HepG2 (cell line): ENCODE measurements around the gene RBM6. TPM values are rescaled to one million over a fixed set of nuclear protein-coding genes. Genes with fewer than 3 reads are reported as not detected.

Experiments used
- ATAC-seq: fragments of 200-7000 bp; cut with Tn5 transposase; 3 replicates; pipeline ENCODE4 v1.9.1; 2020; ENCODE audit warnings: mild to moderate bottlenecking, moderate library complexity
- BruUV-seq: library from RNA; stranded (reverse); fragments of 400-500 nt; replicated peaks from 2 replicates; lab custom pipeline; 2021; lab: Mats Ljungman, UMichigan
- CTCF ChIA-PET: fragments of 300-600 bp; formaldehyde crosslinking; extraction: SDS; loops from one replicate; lab custom pipeline; 2021; ENCODE audit warnings: low total read pairs, inconsistent platforms, low intra/inter-chr PET ratio; lab: Yijun Ruan, JAX
- POLR2A ChIA-PET: fragments of 350-600 bp; sonication (Branson Sonifier 250); formaldehyde crosslinking; loops from one replicate; lab custom pipeline; 2020; ENCODE audit warnings: antibody characterized with exemption, inconsistent platforms; lab: Yijun Ruan, JAX
- DNase-seq: peaks from one replicate; pipeline ENCODE4 v3.0.0-alpha.2; 2015; ENCODE audit warnings: low spot score
- FAIRE-seq: peaks from 3 replicates; lab custom pipeline; 2011; peaks lifted over from hg19 to GRCh38; lab: Jason Lieb, UNC
- H2AFZ ChIP-seq: one replicate; pipeline ENCODE4 v1.6.1; 2011; ENCODE audit warnings: low read length, inconsistent platforms
- H3K27ac ChIP-seq: fragments of 300-600 bp; 3 replicates; pipeline ENCODE4 v1.8.0; 2011; ENCODE audit warnings: mixed run types, mild to moderate bottlenecking, mixed read lengths, low read length, inconsistent platforms; ENCODE audit not compliant: insufficient read depth; ENCODE audit errors: extremely low read length
- H3K27me3 ChIP-seq, 2 experiments: fragments of 200-600 bp in 1 of 2; 2 replicates in 1 of 2; 3 replicates in 1 of 2; pipeline versions ENCODE4 v1.6.0 to v1.8.0; 2011; ENCODE audit warnings: low read length in 2 of 2, mild to moderate bottlenecking in 2 of 2, moderate library complexity in 2 of 2, inconsistent platforms in 1 of 2; ENCODE audit not compliant: insufficient read depth in 2 of 2, control insufficient read depth in 1 of 2
- H3K36me3 ChIP-seq, 2 experiments: fragments of 200-600 bp in 1 of 2; replicated peaks in 1 of 2; 2 replicates in 1 of 2; 3 replicates in 1 of 2; pipeline versions ENCODE4 v1.5.1 to v1.8.0; 2011; ENCODE audit warnings: low read length in 2 of 2, inconsistent platforms in 1 of 2; ENCODE audit not compliant: insufficient read depth in 2 of 2, control insufficient read depth in 1 of 2
- H3K4me1 ChIP-seq: 2 replicates; pipeline ENCODE4 v1.5.1; 2012; ENCODE audit warnings: low read length, inconsistent platforms; ENCODE audit not compliant: insufficient read depth
- H3K4me2 ChIP-seq: 2 replicates; pipeline ENCODE4 v1.6.0; 2011; ENCODE audit warnings: low read depth, low read length, inconsistent platforms
- H3K4me3 ChIP-seq, 3 experiments: fragments of 200-600 bp in 1 of 3; sonication (generic), shearing (Covaris generic) in 1 of 3; replicated peaks in 1 of 3; 2 replicates each; pipeline ENCODE4 v1.5.1; 2011 to 2016; ENCODE audit warnings: low read length in 3 of 3, inconsistent platforms in 2 of 3, low read depth in 2 of 3, mild to moderate bottlenecking in 2 of 3, control low read depth in 1 of 3, mixed read lengths in 1 of 3; ENCODE audit not compliant: insufficient read depth in 1 of 3
- H3K79me2 ChIP-seq: one replicate; pipeline ENCODE4 v1.6.1; 2011; ENCODE audit warnings: low read length, inconsistent platforms; ENCODE audit not compliant: insufficient read depth
- H3K9ac ChIP-seq: 2 replicates; pipeline ENCODE4 v1.6.0; 2011; ENCODE audit warnings: mild to moderate bottlenecking, low read depth, low read length, inconsistent platforms; ENCODE audit not compliant: insufficient read depth
- H3K9me3 ChIP-seq: 2 replicates; pipeline ENCODE4 v1.5.1; 2012; ENCODE audit warnings: mild to moderate bottlenecking, low read length
- H4K20me1 ChIP-seq: 2 replicates; pipeline ENCODE4 v1.6.0; 2011; ENCODE audit warnings: inconsistent platforms, mild to moderate bottlenecking, low read length, moderate library complexity; ENCODE audit not compliant: insufficient read depth
- AGO2 ChIP-seq: fragments of 200-400 bp; formaldehyde crosslinking; optimal IDR thresholded peaks from 2 replicates; pipeline ENCODE3; 2017; ENCODE audit warnings: mild to moderate bottlenecking, low read depth, low read length, moderate library complexity
- BRD4 ChIP-seq: sonication (generic); formaldehyde crosslinking; IDR thresholded peaks from 2 replicates; pipeline ENCODE4 v1.4.0; 2020; ENCODE audit warnings: missing genetic modification reagents
- FIP1L1 ChIP-seq: fragments of 200-400 bp; formaldehyde crosslinking; IDR thresholded peaks from 2 replicates; pipeline ENCODE4 v1.6.1; 2018; ENCODE audit warnings: low read depth, mild to moderate bottlenecking, low read length, moderate library complexity, borderline replicate concordance; ENCODE audit not compliant: insufficient read depth
- KLF11 ChIP-seq: IDR thresholded peaks from 2 replicates; pipeline ENCODE4 v1.6.1; 2016; ENCODE audit warnings: missing compliant biosample characterization
- SATB2 ChIP-seq: sonication (generic); formaldehyde crosslinking; IDR thresholded peaks from 2 replicates; pipeline ENCODE4 v1.5.0; 2020; ENCODE audit warnings: missing genetic modification reagents
- TCF7 ChIP-seq: sonication (generic); IDR thresholded peaks from 2 replicates; pipeline ENCODE4 v1.6.1; 2016; ENCODE audit warnings: antibody characterized with exemption, low read depth
- ZNF121 ChIP-seq: sonication (generic); formaldehyde crosslinking; IDR thresholded peaks from 2 replicates; pipeline ENCODE4 v1.5.0; 2020; ENCODE audit warnings: mild to moderate bottlenecking, missing genetic modification reagents
- ZNF253 ChIP-seq: sonication (generic); formaldehyde crosslinking; IDR thresholded peaks from 2 replicates; pipeline ENCODE4 v1.8.0; 2022; ENCODE audit warnings: mild to moderate bottlenecking, missing genetic modification reagents, borderline replicate concordance
- ZNF317 ChIP-seq: sonication (generic); formaldehyde crosslinking; IDR thresholded peaks from 2 replicates; pipeline ENCODE4 v1.5.0; 2020; ENCODE audit warnings: mild to moderate bottlenecking, missing genetic modification reagents
- ZNF446 ChIP-seq: sonication (generic); formaldehyde crosslinking; IDR thresholded peaks from 2 replicates; pipeline ENCODE4 v1.5.0; 2020; ENCODE audit warnings: mild to moderate bottlenecking, missing genetic modification reagents
- ZNF761 ChIP-seq: sonication (generic); formaldehyde crosslinking; conservative IDR thresholded peaks from 2 replicates; pipeline ENCODE4 v1.4.0; 2020; ENCODE audit warnings: mild to moderate bottlenecking, missing genetic modification reagents
- WGBS: methylation state at CpG from one replicate; pipeline ENCODE4 v1.1.6; 2017; ENCODE audit warnings: low lambda C conversion rate; 5-methylcytosine and 5-hydroxymethylcytosine counted together
- in situ Hi-C: cut with HindIII; loops from 2 replicates; pipeline ENCODE4 v1.10.0; 2017; ENCODE audit warnings: low pct_unique_long_range_greater_than_20kb; ENCODE audit not compliant: extremely low pct_ligation_motif_present
- intact Hi-C: fragments of 100-400 bp; cut with micrococcal nuclease; formaldehyde crosslinking; loops from one replicate; pipeline ENCODE4 v1.10.0; 2022; ENCODE audit not compliant: unreplicated experiment
- polyA plus RNA-seq, 8 experiments: library from polyadenylated mRNA; depleted of rRNA in 3 of 8; stranded (reverse) in 7 of 8; unstranded in 1 of 8; fragments of >200 nt; fragmentation: Illumina TruSeq in 4 of 8; extraction: Trizol in 4 of 8; gene quantifications; 2 replicates each; pipeline versions ENCODE4 v1.2.1 to v1.2.3, GENCODE V29; 2011 to 2016; ENCODE audit warnings: low read depth in 4 of 8, missing spikeins in 1 of 8, mixed read lengths in 1 of 8; ENCODE audit not compliant: insufficient read depth in 1 of 8
- total RNA-seq, 5 experiments: library from RNA; depleted of rRNA; stranded (reverse); fragments of >200 nt; fragmentation: Illumina TruSeq; extraction: Trizol; gene quantifications; 2 replicates each; pipeline ENCODE4 v1.2.3, GENCODE V29; 2016; ENCODE audit warnings: low read depth in 1 of 5
- TF ChIP-seq, protein P1 (sequence below): sonication (generic); formaldehyde crosslinking; IDR thresholded peaks from 2 replicates; pipeline ENCODE4 v1.4.0; 2020; ENCODE audit warnings: mild to moderate bottlenecking, missing genetic modification reagents
- TF ChIP-seq, protein P2 (sequence below): sonication (generic); formaldehyde crosslinking; IDR thresholded peaks from 2 replicates; pipeline ENCODE4 v1.8.1; 2023; ENCODE audit warnings: missing genetic modification reagents, inconsistent platforms, borderline replicate concordance

RBM6 gene
- total and polyA plus RNA-seq, 2 of the 13 experiments (the other 11 are each of a cell fraction or from before 2014, with no cell fraction given): 72.7 to 86.1 TPM

DNA sequence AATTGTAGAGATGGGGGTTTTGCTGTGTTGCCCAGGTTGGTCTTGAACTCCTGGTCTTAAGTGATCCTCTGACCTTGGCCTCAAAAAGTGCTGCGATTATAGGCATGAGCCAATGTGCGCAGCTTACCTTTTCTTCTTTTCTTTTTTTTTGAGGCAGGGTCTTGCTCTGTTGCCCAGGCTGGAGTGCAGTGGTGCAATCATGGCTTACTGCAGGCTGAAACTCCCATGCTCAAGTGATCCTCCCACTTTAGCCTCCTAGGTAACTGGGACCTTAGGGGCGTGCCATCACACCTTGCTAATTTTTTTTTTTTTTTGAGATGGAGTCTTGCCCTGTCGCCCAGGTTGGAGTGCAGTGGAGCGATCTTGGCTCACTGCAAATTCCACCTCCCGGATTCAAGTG, 13.0 kb downstream of the RBM6 start:
- Histone ChIP-seq H2AFZ (no peak overlapping the region), H3K27me3 (no peaks in the 10 kb centered on the region), H3K27ac (no peak overlapping the region), H3K9me3 (no peaks in the 10 kb centered on the region), H4K20me1 (no peaks in the 10 kb centered on the region), H3K4me1 (0 out of 2 replicates have a peak, but pooled peaks cover 7% of the 10 kb centered on the region), H3K36me3 (no peaks in the 10 kb centered on the region), H3K4me3 (no peak overlapping the region), H3K4me2 (no peak overlapping the region), H3K9ac (no peak overlapping the region), H3K79me2 (peaks cover 78% of the 10 kb centered on the region)
- BruUV-seq: no TSS peak
- TF ChIP-seq SATB2: no peak
- no peak for TF ChIP-seq FIP1L1
- peak; percentile 50 for TF ChIP-seq ZNF121 (CRISPR knock-in tag)
- no peak for TF ChIP-seq BRD4 (CRISPR knock-in tag)
- no peak for DNase-seq
- WGBS: 100% methylated on average over 6 of the region's 6 CpGs
- no peak for FAIRE-seq
- ChIA-PET CTCF (no interaction called here), POLR2A (no interaction called here)
- no peak for ATAC-seq
- in situ Hi-C loops: no loop called here
- intact Hi-C loops: no loop called here

DNA sequence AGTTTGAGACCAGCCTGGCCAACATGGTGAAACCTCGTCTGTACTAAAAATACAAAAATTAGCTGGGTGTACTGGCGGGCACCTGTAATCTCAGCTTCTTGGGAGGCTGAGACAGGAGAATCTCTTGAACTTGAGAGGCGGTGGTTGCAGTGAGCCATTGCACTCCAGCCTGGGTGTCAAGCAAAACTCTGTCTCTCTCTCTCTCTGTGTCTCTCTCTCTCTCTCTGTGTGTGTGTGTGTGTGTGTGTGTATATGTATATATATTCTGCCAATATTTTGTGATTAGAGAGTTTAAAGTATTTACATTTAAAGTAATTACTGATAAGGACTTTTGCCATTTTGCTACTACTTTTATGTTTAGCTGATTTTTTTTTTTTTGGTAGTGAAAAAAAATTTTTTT, 15.7 kb downstream of the RBM6 start:
- no peak for DNase-seq
- Histone ChIP-seq H2AFZ (no peak overlapping the region), H3K27me3 (no peaks in the 10 kb centered on the region)
- intact Hi-C loops: no loop called here
- POLR2A ChIA-PET: no interaction called here
- TF ChIP-seq, protein P1, sequence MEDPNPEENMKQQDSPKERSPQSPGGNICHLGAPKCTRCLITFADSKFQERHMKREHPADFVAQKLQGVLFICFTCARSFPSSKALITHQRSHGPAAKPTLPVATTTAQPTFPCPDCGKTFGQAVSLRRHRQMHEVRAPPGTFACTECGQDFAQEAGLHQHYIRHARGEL (CRISPR knock-in tag): no peak
- no peak for TF ChIP-seq KLF11 (CRISPR knock-in tag)
- no peak for TF ChIP-seq ZNF761 (CRISPR knock-in tag)
- TF ChIP-seq ZNF253 (CRISPR knock-in tag): no peak
- no peak for TF ChIP-seq ZNF317
- TF ChIP-seq TCF7: no peak
- TF ChIP-seq AGO2: no peak
- TF ChIP-seq, protein P2, sequence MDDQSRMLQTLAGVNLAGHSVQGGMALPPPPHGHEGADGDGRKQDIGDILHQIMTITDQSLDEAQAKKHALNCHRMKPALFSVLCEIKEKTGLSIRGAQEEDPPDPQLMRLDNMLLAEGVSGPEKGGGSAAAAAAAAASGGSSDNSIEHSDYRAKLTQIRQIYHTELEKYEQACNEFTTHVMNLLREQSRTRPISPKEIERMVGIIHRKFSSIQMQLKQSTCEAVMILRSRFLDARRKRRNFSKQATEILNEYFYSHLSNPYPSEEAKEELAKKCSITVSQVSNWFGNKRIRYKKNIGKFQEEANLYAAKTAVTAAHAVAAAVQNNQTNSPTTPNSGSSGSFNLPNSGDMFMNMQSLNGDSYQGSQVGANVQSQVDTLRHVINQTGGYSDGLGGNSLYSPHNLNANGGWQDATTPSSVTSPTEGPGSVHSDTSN (CRISPR knock-in tag): no peak
- TF ChIP-seq ZNF446 (CRISPR knock-in tag): no peak
- TF ChIP-seq, all 625 proteins: peak for 0
- WGBS: 96% methylated on average over 3 of the region's 3 CpGs
- no peaks in the 10 kb centered on the region for H3K36me3 ChIP-seq
- no peak overlapping the region for H3K4me2 ChIP-seq
- peaks cover 70% of the 10 kb centered on the region for H3K79me2 ChIP-seq
- ATAC-seq (no peak), FAIRE-seq (no peak)
- in situ Hi-C loops: no loop called here
- BruUV-seq: no TSS peak
- H3K9me3 ChIP-seq: no peaks in the 10 kb centered on the region
- peaks cover 6% of the 10 kb centered on the region; the same call in 1 of the 2 replicates for H3K4me1 ChIP-seq
- CTCF ChIA-PET: no interaction called here
- H4K20me1 ChIP-seq: peaks cover 7% of the 10 kb centered on the region; the same call in 1 of the 2 replicates
- no peak overlapping the region for H3K27ac ChIP-seq
- no peak overlapping the region for H3K4me3 ChIP-seq
- no peak overlapping the region for H3K9ac ChIP-seq
